Right ventricle myocardium inferior (tissue), 1 donor: ENCODE results near the gene CHIC2. TPM values are rescaled to one million over a fixed set of nuclear protein-coding genes. Genes with fewer than 3 reads are reported as not detected.
A peak's percentile ranks its signal among the peaks of the same experiment; 100 is the strongest.

Source experiments
- ATAC-seq: fragments of 200-7000 bp; cut with Tn5 transposase; one replicate; pipeline ENCODE4 v1.9.1; 2020; ENCODE audit warnings: mild to moderate bottlenecking, moderate library complexity
- DNase-seq: peaks from one replicate; pipeline ENCODE4 v3.0.0; 2021; ENCODE audit errors: missing footprints
- intact Hi-C: fragments of 100-400 bp; cut with DNase I; formaldehyde crosslinking; loops from one replicate; pipeline ENCODE4 v1.11.0; 2022
- total RNA-seq: library from RNA; stranded (reverse); fragmentation: NEBNext Ultra II Directional; extraction: Animal tissue kit (Norgen Biotek cat#: 25700); gene quantifications from one replicate; pipeline ENCODE4 v1.2.1, GENCODE V29; 2021
- donor health status: DM: no; HTN: yes; CAD: no; lungs with severe emphysema.

The CHIC2 gene
- total RNA-seq, 1 donor from 2014 or later: 10.1 TPM

- DNase-seq: no peak
- no peak for ATAC-seq
- intact Hi-C loops: no loop called here
These were observed 30.9 kb upstream of the CHIC2 start for GRCh38 chr4:54095110-54095825.

DNA sequence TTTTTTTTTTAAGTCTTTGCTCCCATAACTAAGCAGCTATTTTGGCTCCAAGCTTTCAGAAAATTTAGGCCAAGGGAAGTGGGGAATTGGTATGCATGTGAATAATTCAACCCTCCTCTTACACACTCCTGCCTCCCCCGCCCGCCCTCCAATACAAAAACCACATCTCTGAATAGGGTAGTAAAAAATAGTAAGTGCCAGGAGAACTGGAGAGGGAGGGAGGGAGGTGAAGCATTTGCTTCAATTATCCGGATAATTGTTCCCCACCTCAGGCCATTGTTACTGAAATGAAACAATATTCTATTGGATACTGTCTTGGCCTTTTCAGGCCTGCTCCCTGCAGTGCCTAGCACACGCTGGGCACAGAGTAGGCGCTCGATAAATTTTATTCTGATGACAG is 30.0 kb upstream of the CHIC2 start:
- ATAC-seq: no peak
- no peak for DNase-seq
- intact Hi-C loops: no loop called here

DNA sequence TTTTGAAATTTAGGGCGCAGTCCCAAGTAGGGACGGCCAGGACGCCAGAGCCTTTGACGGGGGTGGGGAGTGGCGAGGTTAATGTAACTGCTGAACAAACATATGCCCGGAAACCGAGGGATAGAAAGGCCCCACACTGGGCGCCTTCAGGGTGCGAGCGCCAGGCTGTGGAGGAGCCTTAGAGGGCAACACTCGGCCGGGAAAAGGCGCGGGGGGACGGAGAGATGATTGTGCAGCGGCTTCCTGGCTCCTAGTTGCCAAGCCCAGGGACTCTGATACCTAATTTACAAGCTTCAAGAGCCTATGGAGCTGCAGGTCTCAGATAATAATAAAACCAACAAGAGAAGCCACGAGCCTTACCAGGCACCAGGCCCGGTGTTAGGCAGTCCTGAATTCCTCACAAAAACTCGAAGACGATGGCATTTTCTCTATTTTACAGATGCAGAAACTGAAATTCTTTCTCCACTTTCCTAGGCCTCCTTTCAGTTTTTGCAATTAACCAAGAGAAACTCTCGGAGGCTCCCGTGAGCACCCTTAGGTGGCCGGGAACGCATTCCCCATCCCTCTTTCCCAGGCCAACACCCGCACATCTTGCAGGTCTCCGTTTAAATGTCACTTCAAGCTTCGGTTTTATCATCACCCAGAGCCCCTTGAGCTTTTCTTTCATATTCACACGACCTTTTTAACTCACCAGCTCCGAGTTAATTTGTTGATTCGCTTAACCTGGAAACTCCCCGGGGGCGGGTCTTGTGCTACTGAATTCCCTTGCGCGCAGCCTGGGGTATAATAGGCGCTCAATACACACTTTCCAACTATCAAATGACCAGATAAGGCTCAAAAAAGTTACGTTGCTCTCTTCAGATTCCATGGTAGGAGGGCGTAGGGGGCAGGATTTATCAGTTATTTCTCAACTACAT is 29.2 kb upstream of the CHIC2 start:
- ATAC-seq (no peak), DNase-seq (no peak)
- intact Hi-C loops: no loop called here

DNA sequence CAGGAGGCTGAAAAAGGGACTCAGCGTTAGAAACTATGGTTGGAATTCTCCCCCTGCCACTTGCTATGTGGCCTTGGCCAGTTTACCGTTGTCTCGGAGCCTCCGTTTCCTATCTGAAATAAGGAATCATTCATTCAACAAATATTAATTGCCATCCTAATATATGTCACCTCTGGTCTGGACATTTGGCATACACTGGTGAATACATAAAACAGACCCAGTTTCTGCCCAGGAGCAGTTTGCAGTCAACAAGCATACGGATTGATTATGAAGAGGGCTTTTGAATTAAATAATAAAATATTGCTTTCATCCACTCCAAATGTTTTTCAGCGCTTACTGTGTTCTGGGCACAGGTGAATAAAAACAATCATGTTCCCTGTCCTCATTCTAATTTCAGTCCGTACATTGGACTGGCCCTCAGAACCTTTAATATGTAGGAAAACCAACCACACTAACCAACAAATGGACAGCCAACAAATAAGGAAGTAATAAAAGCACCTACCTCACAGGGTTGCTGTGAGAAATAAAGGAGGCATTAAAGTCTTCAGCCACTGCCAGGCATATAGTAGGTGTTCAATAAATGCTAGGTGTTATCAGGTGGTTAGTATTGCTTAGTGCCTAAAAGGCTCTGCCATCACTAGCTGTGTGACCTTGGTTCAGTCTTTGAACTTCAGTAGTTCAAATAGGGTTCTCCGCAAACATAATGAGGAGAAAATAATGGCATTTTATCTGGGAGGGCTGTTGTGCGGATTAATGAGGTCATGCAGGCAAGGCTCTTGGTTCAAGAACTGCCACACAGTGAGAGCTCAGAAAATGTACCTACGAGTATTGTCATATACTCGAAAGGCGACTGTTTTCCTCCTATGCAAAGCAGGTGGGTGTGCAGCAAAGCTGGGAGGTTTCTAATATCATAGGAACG is 28.3 kb upstream of the CHIC2 start:
- DNase-seq (no peak), ATAC-seq (no peak)
- intact Hi-C loops: no loop called here

DNA sequence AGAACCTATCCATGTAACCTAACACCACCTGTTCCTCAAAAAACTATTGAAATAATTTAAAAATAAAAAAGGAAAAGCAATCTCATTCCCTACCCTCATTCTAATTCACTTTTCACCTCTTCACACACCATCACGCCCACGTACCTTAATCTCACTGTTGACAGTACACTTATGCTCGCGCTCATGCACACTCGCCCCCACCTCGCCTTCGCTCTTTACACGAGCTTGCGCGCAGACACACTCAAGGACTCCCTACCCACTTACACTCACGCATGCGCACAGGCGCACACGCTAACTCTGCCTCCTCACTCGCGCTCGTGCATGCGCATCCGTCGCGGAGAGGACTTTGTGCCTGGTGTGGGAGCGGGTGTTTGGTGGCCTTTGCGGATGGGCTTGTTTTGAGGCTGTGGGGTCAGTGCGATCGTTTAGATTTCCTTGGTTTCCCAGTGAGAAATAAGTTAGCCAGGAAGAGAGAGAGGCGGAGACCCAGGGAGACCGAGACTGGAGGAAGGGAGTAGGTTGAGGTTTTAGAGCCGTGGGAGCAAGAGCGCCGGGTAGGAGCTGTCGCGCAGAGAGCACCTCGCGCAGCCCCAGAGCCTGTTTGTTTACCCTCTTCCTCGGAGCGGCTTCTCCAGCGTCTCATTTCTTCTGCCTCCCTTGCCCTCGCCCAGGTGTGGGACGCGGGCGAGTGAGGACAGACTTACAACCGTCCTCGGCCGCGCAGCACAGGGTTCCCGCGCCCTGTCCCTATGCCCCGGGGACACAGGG is 27.4 kb upstream of the CHIC2 start:
- intact Hi-C loops: no loop called here
- ATAC-seq: peak; percentile 92
- peak; percentile 93 for DNase-seq

DNA sequence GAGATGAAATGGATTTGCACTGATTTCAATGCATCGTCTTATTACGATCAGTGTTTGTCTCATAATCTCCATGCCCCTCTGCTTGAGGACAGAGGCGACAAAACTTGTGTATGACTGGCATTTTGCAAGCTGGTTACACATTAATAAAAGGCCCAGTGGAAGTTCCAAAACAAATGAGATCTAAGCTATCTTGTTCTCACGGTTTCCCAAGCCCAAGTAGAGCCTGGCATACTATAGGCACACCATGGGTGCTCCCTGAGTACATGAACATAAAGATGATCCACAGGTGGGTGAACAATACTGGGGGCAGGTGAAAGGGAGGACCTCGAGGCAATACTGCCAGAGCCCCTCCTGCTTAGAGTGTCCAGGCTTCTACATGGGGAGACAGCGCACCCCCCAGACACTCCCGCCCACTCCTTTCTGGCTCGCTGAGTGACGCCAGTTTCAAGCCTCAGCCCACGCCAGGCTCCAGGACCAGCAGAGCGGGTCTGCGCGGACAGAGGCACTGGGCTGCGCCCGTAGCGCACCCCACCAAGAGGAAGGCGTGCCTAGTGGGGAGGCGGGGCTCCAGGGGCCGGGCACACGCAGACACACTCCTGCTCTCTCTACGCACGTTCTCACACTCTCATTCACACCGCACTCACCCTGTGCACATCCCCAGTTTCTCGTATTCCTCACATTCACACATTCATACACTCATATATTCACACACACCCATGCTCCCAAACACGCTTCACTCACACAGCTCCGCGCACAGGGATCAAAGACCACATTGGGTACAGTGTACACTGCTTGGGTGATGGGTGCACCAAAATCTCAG is 26.6 kb upstream of the CHIC2 start:
- ATAC-seq (peak; percentile 80), DNase-seq (no peak)
- intact Hi-C loops: no loop called here

- ATAC-seq (no peak), DNase-seq (no peak)
- intact Hi-C loops: no loop called here
These were observed 26.0 kb upstream of the CHIC2 start for GRCh38 chr4:54090404-54090803.

DNA sequence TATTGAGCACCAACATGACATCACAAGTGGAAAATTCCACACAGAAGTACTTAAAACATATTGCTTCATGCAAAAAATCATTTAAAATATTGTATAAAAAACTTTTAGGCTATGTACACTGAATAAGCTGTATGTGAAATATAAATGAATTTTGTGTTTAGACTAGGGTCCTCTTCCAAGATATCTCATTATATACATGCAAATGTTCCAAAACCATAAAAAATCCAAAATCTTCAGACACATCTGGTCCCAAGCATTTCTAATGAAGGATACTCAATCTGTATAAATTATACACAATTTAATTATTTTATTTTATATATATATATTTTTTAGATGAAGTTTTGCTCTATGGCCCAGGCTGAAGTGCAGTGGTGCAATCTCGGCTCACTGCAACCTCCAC is 25.5 kb upstream of the CHIC2 start:
- intact Hi-C loops: no loop called here
- ATAC-seq: no peak
- no peak for DNase-seq

DNA sequence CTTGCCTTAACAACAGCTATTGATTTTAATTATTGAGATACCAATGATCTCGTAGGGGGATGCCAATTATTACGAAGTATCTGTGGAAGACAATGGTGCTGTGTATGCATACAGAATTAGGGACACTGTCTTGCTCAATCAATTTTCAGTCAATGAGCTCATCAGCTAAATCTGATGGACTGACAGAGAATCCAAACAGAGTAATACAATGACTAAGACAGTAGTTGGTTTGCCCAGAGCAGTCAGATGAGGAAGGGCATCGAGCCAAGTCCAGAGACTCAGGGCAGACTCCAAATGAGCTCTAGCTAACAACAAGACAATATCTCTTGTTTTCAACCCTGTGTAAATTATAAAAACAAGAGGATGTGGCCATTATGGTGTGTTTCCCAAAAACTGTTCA is 20.9 kb upstream of the CHIC2 start:
- ATAC-seq (peak; percentile 37), DNase-seq (no peak)
- intact Hi-C loops: no loop called here

DNA sequence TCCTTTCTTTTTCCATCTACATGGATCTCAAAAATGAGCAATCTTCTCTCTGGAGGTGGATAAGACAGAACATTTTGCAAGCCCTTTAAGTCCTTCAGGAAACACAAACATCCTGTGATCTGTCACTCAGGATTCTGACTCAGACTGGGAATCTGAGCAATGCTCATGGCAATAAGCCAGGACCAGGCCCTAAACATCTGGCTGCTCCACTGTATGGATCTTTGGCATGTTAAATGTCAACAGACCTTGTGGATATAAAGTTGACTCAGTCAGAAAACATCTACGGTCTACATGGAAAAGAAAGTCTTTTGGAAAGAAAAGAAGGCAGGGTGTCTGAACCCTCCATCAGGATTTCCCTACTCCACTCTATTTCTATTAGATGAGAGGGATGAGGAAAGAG is 17.8 kb upstream of the CHIC2 start:
- ATAC-seq: no peak
- intact Hi-C loops: no loop called here
- no peak for DNase-seq

- intact Hi-C loops: no loop called here
- DNase-seq (no peak), ATAC-seq (no peak)
These were observed 13.4 kb upstream of the CHIC2 start for GRCh38 chr4:54077812-54078211.

- ATAC-seq: no peak
- no peak for DNase-seq
- intact Hi-C loops: no loop called here
These were observed 12.3 kb upstream of the CHIC2 start for GRCh38 chr4:54076673-54077072.

DNA sequence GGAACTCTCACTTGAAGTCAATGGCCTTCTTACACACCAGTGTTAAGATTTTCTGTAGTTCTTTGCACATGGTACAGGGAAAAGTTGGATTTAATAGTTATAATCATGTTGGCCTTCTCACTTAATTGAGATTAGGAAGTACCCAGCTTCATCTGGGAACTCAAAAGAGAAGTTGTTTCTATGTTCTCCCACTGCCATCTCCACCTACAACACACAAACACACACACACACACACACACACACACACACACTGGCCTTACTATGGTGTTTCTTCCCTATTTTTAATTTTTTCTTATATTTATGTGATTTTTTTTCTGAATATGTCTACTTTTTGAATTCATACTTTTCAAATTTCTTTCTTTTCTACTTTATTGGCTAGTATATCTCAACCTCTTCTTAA is 10.0 kb upstream of the CHIC2 start:
- DNase-seq (no peak), ATAC-seq (no peak)
- intact Hi-C loops: no loop called here

- DNase-seq (no peak), ATAC-seq (no peak)
- intact Hi-C loops: no loop called here
These were observed 9.0 kb upstream of the CHIC2 start for GRCh38 chr4:54073271-54073880.

GRCh38 chr4:54067166-54067565 is 2.8 kb upstream of the CHIC2 start:
- no peak for DNase-seq
- intact Hi-C loops: no loop called here

DNA sequence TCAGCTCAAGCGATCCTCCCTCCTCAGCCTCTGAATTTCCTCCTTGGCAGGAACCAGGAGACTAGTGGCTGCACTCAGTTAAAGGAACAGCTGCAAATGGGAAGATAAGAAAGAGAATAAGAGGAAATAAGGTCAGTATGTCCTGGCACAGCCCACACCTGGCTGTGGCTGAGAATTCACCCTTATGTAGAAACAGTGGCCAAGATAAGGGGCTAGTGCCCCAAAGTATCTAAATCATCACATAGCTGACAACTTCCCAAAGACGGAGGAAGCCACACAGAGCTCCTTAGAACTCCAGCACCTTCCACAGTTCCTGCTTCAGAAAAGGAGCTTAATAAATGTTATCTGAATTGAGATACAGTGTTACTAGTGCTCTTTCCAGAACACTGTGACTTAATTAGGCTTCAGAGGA is 2.3 kb upstream of the CHIC2 start:
- DNase-seq (no peak), ATAC-seq (peak; percentile 14)
- intact Hi-C loops: no loop called here

More at GRCh38 chr4:54067166-54067565, 2.8 kb upstream of the CHIC2 start:
- peak; percentile 26 for ATAC-seq

DNA sequence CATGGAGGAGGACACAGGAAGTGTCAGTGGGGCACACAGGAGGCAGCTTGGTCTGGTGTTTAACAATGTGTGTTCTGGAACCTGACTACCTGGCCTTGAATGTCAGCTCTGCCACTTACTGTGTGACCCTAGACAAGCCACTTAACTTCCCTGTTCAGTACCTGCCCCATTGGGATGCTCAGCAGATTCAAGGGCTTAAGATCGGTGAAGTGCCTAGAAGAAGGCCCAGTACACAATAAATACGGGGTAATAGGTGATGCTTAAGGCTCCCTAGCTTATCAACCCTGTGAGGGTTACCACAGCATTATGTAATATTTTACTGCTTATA is 1.6 kb upstream of the CHIC2 start:
- DNase-seq (no peak), ATAC-seq (no peak)
- intact Hi-C loops: no loop called here
